Mucosa of stomach (tissue), 1 donor: ENCODE measurements around the gene RNASEH1.
"Not testable (repeated sequence)": the region's sequence is repeated elsewhere in the genome, so short reads cannot be mapped to it uniquely, and the experiment has no call there.

Experiments used
- H3K27me3 ChIP-seq: one replicate; pipeline ENCODE4 v1.7.0; 2013; ENCODE audit warnings: mild to moderate bottlenecking, low read length; ENCODE audit not compliant: control insufficient read depth, insufficient read depth
- H3K36me3 ChIP-seq: one replicate; pipeline ENCODE4 v1.7.0; 2013; ENCODE audit warnings: low read length; ENCODE audit not compliant: control insufficient read depth, insufficient read depth
- H3K4me1 ChIP-seq: one replicate; pipeline ENCODE4 v1.7.0; 2013; ENCODE audit warnings: mild to moderate bottlenecking, low read length; ENCODE audit not compliant: control insufficient read depth, insufficient read depth
- H3K4me3 ChIP-seq: one replicate; pipeline ENCODE4 v1.7.0; 2013; ENCODE audit warnings: low read length
- H3K9ac ChIP-seq: one replicate; pipeline ENCODE4 v1.7.0; 2013; ENCODE audit warnings: mild to moderate bottlenecking, low read length, moderate library complexity
- H3K9me3 ChIP-seq: one replicate; pipeline ENCODE4 v1.7.0; 2013; ENCODE audit warnings: mild to moderate bottlenecking, low read length, moderate library complexity; ENCODE audit not compliant: control insufficient read depth
- donor health status: Pancreatic carcinoma.

Gene RNASEH1

DNA sequence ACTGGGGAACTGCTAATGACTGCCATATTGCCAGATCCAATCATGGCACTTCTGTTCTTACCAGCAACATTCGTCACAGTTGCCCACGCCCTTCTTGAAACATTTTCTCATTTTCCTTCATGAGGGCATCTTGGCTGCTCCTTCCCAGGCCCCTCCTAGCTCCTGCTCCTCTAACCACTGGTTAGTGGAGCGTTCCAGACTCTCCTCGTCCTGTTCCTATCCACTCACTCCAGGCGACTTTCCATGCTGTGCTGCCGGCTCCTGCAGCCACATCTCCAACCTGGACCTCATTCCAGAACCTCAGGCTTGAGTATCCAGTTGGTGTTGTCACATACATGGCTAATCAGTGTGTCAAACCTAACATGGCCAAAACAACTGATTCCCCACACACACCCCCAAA, 37.5 kb downstream of the RNASEH1 start:
- H3K4me1 ChIP-seq: peaks cover 36% of the 10 kb centered on the region
- H3K4me3 ChIP-seq: no peak overlapping the region
- H3K9me3 ChIP-seq: no peaks in the 10 kb centered on the region
- H3K36me3 ChIP-seq: no peaks in the 10 kb centered on the region
- H3K9ac ChIP-seq: no peak overlapping the region
- H3K27me3 ChIP-seq: no peaks in the 10 kb centered on the region

- H3K9ac ChIP-seq: peak within 1 kb of the TSS; percentile 89
- H3K36me3 ChIP-seq: no peaks in the 10 kb centered on the region
- H3K4me3 ChIP-seq: peak within 1 kb of the TSS; percentile 23
- peaks cover 25% of the 10 kb centered on the region for H3K4me1 ChIP-seq
- no peaks in the 10 kb centered on the region for H3K9me3 ChIP-seq
- H3K27me3 ChIP-seq: no peaks in the 10 kb centered on the region
These were observed 38.6 kb downstream of the RNASEH1 start, which contains the start of gene ADI1 for GRCh38 chr2:3519255-3520205. ADI1 (minus strand) TSS chr2:3519531; CDS start chr2:3519487, 44 bp downstream.

- Histone ChIP-seq H3K9me3 (no peaks in the 10 kb centered on the region), H3K4me1 (peaks cover 18% of the 10 kb centered on the region), H3K9ac (peak overlapping the region; percentile 89), H3K36me3 (no peaks in the 10 kb centered on the region), H3K27me3 (no peaks in the 10 kb centered on the region), H3K4me3 (peak overlapping the region; percentile 23)
These were observed 39.5 kb downstream of the RNASEH1 start for GRCh38 chr2:3518496-3519254.

- no peaks in the 10 kb centered on the region for H3K27me3 ChIP-seq
These were observed 40.1 kb downstream of the RNASEH1 start for GRCh38 chr2:3517948-3518495.

DNA sequence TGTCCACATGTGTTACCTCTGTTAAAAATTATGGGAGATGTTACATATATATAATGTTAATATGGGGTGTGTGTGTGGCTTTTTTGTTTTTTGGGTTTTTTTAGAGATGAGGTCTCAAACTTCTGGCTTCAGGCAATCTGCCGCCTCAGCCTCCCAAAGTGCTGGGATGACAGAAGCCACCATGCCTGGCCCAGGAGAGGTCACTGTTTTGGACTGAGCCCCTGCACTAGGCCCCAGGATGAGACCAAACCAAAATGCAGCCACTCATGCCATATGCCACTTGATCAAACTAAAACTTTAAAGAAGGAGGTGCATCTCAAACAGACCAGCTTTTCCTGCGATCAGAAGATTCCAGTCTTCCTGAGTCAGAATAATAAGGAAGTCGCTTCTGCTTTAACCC, 41.3 kb downstream of the RNASEH1 start:
- no peaks in the 10 kb centered on the region for H3K27me3 ChIP-seq
- peaks cover 22% of the 10 kb centered on the region for H3K4me1 ChIP-seq
- peaks cover 11% of the 10 kb centered on the region for H3K36me3 ChIP-seq
- no peaks in the 10 kb centered on the region for H3K9me3 ChIP-seq
- no peak overlapping the region for H3K4me3 ChIP-seq
- no peak overlapping the region for H3K9ac ChIP-seq

More at GRCh38 chr2:3517948-3518495, 40.1 kb downstream of the RNASEH1 start:
- H3K9ac ChIP-seq: peak overlapping the region; percentile 89
- H3K9me3 ChIP-seq: no peaks in the 10 kb centered on the region
- H3K4me3 ChIP-seq: peak overlapping the region; percentile 23
- H3K4me1 ChIP-seq: peaks cover 23% of the 10 kb centered on the region
- peaks cover under 1% of the 10 kb centered on the region for H3K36me3 ChIP-seq

GRCh38 chr2:3515438-3515837, 42.7 kb downstream of the RNASEH1 start:
- Histone ChIP-seq H3K4me1 (peaks cover 19% of the 10 kb centered on the region), H3K36me3 (peaks cover 18% of the 10 kb centered on the region)
- H3K4me3 ChIP-seq, H3K9me3 ChIP-seq, H3K9ac ChIP-seq, H3K27me3 ChIP-seq: not testable (repeated sequence)

DNA sequence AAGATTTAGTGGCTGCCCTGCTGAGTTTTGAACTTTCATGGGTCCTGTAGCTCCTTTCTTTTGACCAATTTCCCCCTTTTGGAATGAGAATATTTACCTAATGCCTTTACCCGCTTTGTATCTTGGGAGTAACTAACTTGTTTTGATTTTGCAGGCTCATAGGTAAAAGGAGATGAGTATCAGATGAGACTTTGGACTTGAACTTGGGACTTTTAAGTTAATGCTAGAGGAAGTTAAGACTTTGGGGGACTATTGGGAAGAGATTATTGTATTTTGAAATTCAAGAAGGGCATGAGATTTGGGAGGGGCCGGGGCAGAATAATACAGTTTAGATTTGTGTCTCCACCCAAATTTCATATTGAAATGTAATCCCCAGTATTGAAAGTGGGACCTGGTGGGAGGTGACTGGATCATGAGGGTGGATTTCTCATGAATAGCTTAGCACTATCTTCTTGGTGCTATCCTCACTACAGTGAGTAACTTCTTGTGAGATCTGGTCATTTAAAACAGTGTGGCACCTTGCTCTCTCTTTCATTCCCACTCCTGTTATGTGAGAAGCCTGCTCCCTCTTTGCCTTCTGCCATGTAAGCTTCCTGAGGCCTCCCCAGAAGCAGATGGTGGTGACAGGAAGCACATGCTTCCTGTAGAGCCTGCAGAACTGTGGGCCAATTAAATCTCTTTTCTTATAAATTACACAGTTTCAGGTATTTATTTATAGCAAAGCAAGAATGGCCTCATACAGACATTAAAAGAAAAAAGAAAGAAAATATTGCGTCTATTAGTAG, 44.9 kb downstream of the RNASEH1 start:
- Histone ChIP-seq H3K4me3 (no peak overlapping the region), H3K4me1 (peaks cover 10% of the 10 kb centered on the region), H3K9me3 (no peaks in the 10 kb centered on the region), H3K9ac (no peak overlapping the region), H3K36me3 (peaks cover 18% of the 10 kb centered on the region), H3K27me3 (no peaks in the 10 kb centered on the region)

GRCh38 chr2:3512086-3512485, 46.0 kb downstream of the RNASEH1 start:
- H3K4me3 ChIP-seq: no peak overlapping the region
- no peaks in the 10 kb centered on the region for H3K9me3 ChIP-seq
- no peaks in the 10 kb centered on the region for H3K27me3 ChIP-seq
- H3K9ac ChIP-seq: no peak overlapping the region
- peaks cover 10% of the 10 kb centered on the region for H3K4me1 ChIP-seq
- peaks cover 18% of the 10 kb centered on the region for H3K36me3 ChIP-seq

- Histone ChIP-seq H3K4me1 (no peaks in the 10 kb centered on the region), H3K36me3 (peaks cover 2% of the 10 kb centered on the region), H3K9ac (no peak overlapping the region), H3K27me3 (no peaks in the 10 kb centered on the region), H3K9me3 (no peaks in the 10 kb centered on the region), H3K4me3 (no peak overlapping the region)
These were observed 52.4 kb downstream of the RNASEH1 start for GRCh38 chr2:3505771-3506170.

DNA sequence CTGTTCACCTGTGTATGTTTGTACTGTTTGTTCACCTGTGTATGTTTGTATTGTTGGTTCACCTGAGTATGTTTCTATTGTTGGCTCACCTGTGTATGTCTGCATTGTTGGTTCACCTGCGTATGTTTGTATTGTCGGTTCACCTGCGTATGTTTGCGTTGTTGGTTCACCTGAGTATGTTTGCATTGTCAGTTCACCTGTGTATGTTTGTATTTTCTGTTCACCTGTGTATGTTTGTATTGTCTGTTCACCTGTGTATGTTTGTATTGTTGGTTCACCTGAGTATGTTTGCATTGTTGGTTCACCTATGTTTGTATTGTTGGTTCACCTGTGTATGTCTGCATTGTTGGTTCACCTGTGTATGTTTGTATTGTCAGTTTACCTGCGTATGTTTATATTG, 53.4 kb downstream of the RNASEH1 start:
- Histone ChIP-seq H3K27me3 (no peaks in the 10 kb centered on the region), H3K4me3 (no peak overlapping the region), H3K9me3 (no peaks in the 10 kb centered on the region), H3K36me3 (no peaks in the 10 kb centered on the region), H3K4me1 (no peaks in the 10 kb centered on the region), H3K9ac (no peak overlapping the region)

GRCh38 chr2:3503483-3503882, 54.6 kb downstream of the RNASEH1 start:
- H3K4me1 ChIP-seq: no peaks in the 10 kb centered on the region
- no peaks in the 10 kb centered on the region for H3K9me3 ChIP-seq
- no peak overlapping the region for H3K4me3 ChIP-seq
- H3K27me3 ChIP-seq: no peaks in the 10 kb centered on the region
- no peaks in the 10 kb centered on the region for H3K36me3 ChIP-seq
- H3K9ac ChIP-seq: no peak overlapping the region
